ENCODE data around the gene VIPR2. TPM values are rescaled to one million over a fixed set of nuclear protein-coding genes. Genes with fewer than 3 reads are reported as not detected.
"Not testable (repeated sequence)": the region's sequence is repeated elsewhere in the genome, so short reads cannot be mapped to it uniquely, and the experiment has no call there.

Gene VIPR2, protein sequence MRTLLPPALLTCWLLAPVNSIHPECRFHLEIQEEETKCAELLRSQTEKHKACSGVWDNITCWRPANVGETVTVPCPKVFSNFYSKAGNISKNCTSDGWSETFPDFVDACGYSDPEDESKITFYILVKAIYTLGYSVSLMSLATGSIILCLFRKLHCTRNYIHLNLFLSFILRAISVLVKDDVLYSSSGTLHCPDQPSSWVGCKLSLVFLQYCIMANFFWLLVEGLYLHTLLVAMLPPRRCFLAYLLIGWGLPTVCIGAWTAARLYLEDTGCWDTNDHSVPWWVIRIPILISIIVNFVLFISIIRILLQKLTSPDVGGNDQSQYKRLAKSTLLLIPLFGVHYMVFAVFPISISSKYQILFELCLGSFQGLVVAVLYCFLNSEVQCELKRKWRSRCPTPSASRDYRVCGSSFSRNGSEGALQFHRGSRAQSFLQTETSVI
- polyA plus RNA-seq (ENCODE audit: insufficient read length in 10 of 10), result 10 to 100 TPM in 2 of 10 donors, 1 to 10 TPM in 8; 4.9 to 10.5 (median 8.6) TPM
- long read RNA-seq, donor 1, partial matches to known transcripts, result 0 of 1 reads
- long read RNA-seq, donor 1, other reads (novel, unspliced or antisense), result 0 of 1 reads
- long read RNA-seq, donor 2, result 0 reads
- long read RNA-seq, donor 3, result 0 reads
- long read RNA-seq, donor 4, result 0 reads
- long read RNA-seq, donor 5, partial matches to known transcripts, result 0 of 2 reads
- long read RNA-seq, donor 5, other reads (novel, unspliced or antisense), result 0 of 2 reads
- long read RNA-seq, donor 6, partial matches to known transcripts, result 0 of 2 reads
- long read RNA-seq, donor 6, other reads (novel, unspliced or antisense), result 0 of 2 reads
- long read RNA-seq, donor 7, partial matches to known transcripts, result 0 of 1 reads
- long read RNA-seq, donor 7, other reads (novel, unspliced or antisense), result 0 of 1 reads
- long read RNA-seq, donor 8, result 0 reads
- long read RNA-seq, donor 9, partial matches to known transcripts, result 0 of 1 reads
- long read RNA-seq, donor 9, other reads (novel, unspliced or antisense), result 0 of 1 reads

DNA sequence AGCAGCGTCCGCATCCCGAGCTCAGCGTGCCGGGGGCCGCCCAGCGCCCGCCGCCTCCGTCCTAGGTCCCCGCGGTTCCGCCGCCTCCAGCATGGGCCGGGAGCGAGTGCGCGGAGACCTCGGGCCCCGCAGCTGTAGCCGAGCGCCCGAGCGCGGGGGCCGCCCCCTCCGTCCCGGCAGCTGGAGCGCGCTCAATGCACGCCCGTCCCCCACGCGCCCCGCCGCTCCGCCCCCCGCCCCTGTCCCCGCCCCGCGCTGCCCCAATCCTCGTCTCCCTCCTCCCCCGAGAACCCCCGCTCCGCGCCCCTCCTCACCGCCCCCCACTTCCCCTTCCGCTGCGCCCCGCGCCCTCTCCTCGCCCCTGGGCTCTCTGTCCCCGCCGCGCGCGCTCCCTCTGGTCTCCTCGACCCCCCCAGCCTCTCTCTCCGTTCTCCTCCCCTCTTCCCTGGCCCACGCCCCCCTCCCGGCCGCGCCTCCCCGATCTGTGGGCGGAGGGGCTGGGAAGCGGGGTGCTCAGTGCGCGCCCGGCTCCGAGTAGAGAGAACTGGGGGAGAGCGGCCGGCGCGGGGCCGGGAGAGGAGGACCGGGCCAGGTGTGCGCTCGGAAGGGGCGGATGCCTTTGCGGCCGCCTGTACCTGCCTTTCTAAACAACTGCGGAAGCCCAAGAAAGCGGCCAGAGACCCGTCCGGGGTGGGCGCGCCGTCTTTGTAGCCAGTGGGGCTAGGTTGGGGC is at the start of gene VIPR2:
VIPR2 (minus strand) TSS at position 110 of the 732 bp plus-strand sequence; CDS start at position 14, 96 bp downstream.
- peak in 2 of 3 donors; percentile 48 to 81 for DNase-seq

DNA sequence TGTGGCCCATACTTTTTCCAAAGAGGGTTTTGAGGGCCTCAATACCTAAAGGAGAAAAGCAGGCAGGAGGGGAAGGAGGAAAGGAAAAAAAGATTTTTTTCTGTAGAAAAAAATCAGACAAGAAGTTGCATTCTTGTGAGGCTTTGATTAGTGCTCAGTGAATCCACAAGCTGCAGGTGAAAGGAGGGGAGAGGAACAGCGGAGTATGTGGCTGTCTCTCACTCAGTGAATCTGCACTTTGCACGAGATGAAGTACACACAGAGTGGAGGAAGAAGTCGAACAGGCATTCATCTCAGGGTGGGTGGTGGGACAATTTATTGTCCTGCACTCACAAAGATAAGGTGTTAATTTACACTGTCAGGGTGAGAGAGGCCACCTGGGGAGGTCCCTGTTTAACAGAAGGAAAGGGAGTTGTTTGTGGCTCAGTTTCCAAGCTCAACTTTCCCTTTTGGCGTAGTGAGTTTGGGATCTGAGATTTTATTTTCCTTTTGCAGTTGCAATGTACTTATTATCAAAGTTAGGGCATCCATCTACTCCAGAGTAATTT is 49.0 kb upstream of the VIPR2 start:
- no peak for DNase-seq

DNA sequence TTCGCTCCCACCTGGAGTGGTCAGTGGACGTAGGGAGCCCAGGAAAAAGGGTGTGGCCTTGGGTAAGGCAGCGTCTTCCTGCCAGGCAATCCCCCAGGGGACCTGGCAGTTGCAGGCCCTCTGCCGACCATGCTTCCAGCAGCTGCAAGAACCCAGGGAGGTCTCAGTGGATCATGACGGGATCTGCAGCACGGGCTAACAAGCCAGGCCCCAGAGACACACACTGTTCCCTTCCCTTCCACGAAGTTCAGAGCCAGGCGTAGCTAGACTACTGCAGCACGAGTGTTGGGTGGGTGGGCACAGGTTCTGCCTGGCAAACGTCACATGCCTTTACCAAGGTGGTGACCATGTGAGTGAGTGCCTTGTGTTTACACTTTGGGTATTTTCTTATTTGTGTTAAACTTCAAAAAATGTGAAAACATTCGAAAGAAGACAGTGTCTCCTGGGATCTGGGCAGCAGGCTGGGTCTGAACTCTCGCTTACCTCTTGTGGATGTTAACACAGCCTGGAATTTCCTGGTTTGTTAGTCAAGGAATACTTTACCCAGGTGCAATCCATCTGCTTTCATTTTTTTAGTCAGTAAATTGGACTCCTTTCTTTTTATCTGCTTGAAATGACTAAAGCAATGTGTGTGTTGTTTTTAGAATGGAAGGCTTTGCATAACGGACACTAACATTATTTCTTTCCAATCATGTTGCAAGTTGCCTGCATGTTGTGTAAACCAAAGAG is 48.2 kb upstream of the VIPR2 start:
- no peak for DNase-seq

DNA sequence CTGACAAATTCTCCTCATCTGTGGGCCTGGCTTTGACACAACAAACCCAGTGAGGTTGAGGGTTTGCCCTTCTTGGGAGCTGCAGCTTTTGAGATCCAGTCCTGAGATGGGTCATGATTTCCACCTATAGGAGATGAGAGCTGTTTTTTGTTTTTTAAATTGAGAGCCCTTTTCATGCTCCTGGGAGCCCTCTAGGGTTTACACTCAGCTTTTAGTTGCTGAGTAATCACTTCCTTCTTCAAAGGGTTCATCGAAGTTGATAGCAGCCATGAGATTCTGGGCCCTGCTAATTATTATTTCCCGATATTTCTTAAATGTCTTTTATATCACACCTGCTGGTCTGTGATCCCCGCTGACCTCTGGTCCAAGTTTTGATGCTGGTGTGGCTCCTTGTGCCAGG is 47.3 kb upstream of the VIPR2 start:
- DNase-seq, result no peak

DNA sequence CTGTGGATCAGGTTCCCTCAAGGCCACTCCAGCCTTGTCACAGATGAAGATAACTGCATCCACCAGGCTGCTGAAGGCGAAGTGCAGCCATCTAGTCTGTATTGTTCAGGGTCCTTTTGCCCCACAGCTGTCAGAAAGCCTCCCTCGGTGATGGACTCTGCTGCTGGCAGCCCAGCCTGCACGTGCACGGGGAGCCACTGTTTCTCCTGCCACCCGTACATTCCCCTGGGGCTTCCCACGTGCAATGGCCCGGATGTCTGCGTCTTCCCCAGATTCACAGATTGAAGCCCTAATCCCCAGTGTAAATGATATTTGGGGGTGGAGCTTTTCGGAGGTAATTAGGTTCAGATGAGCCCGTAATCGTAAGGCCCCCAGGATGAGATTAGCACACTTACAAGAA is 46.6 kb upstream of the VIPR2 start:
- DNase-seq, result no peak

DNA sequence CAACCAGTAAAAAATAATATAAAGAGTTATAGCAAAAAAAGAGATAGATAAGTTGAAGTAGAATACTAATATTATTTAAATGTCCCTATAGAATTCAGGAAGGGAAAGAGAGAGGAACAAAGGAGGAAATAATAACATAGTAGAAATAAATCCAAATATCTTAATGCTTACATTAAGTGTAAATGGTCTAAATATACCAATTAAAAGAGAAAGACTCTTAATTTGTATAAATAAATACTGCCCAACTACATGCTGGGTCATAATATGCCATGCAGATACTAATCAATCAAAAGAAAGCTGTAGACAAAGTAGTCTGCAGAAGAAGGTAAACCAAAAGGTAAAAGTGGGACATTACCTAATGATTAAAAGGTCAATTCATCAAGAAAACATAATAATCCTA is 43.3 kb upstream of the VIPR2 start:
- DNase-seq, result no peak

DNA sequence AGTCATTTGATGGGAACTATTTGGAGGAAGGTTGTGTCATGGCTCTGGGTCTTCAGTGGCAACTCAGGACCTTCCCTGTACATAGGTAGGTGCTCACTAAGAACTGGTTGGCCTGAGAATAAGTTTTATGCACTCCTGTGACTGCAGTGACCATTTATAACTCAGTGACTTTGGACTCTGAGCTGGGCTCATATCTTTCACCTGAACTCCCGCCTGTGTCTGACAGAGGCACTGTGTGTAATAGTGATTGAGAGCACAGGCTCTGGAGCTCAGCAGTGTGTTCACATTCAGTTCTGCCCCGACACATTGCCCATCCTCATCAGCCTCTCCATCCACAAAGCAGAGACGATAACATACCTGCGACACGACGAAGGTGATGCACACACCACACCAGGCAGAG is 34.6 kb upstream of the VIPR2 start:
- no peak for DNase-seq

DNA sequence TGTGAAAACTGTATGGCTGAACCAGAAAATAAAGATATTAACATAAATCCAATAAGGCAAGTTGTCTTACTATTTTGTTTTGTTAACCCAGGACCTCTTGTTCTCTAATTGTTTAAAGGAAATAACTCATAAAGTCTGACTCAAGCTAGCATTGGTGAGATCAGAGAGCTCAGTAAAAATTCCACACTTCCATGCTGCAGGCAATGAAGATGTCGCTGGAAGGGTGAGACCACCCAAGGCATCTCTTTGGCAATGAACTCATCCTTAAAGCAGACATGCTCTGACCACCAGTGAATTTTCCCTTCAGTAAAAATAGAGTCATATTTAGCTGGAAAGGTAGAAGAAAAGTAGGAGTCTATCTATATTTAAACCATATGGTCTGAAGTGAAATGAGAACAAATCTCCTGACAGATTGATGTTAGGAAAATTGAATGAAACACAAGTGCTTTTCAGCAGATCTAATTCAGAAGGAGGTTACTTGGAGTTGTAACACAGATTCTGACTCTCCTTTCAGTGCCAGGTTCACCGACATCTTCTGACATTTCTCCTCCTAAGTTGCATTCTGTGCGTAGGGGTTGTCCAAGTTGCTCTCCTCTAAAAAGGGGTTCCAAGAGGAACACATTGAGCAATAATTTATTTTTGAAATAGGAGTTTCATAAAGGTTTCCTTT is 32.8 kb upstream of the VIPR2 start:
- DNase-seq, result peak; percentile 51 to 79 (median 63)

DNA sequence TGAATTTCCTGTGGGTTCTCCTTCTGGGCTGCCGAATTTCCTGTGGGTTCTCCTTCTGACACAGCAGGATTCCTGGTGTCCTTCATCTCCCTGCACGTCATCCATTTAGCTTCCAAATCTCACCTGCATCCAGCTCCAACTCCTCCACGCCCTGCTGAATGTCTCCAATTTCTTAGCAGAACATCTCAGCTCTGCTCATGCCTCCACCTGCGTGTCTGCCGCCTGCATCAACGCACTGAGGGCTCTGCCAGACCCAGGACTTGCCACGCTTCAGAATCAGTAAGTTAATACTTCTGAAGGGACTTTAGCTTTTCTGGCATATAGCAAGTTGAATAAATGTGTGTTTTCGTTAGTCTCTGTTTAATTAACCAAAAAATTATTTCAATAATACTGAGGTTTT is 31.1 kb upstream of the VIPR2 start:
- no peak for DNase-seq

DNA sequence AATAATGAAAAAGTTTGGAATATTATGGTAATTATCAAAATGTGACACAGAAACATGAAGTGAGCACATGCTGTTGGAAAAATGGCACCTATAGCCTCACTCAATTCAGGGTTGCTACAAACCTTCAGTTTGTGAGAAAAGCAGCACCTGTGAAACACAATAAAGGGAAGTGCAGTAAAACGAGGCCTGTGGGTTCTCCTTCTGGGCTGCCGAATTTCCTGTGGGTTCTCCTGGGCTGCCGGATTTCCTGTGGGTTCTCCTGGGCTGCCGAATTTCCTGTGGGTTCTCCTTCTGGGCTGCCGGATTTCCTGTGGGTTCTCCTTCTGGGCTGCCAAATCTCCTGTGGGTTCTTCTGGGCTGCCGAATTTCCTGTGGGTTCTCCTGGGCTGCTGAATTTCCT is 30.4 kb upstream of the VIPR2 start:
- DNase-seq, result not testable (repeated sequence)

DNA sequence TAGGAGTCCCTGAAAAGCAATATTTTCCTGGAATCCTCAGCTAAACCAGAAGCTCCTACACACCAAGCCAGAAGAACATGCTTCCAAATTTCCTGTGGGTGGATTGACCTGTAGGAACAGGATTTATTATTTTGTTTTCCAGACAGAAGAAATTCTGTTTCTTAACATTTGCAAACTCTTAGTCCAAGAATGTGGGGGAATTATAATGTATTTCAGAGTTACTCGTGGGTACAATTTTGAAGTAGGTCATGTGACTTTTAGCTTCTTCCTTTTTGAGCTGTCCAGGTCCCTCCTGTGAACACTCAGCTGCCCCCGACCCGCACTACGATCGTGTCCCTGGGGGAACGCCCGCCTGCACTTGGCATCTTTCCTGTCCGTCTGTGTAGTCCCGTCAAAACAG is 27.7 kb upstream of the VIPR2 start:
- DNase-seq, result peak; percentile 35 to 79 (median 61)

DNA sequence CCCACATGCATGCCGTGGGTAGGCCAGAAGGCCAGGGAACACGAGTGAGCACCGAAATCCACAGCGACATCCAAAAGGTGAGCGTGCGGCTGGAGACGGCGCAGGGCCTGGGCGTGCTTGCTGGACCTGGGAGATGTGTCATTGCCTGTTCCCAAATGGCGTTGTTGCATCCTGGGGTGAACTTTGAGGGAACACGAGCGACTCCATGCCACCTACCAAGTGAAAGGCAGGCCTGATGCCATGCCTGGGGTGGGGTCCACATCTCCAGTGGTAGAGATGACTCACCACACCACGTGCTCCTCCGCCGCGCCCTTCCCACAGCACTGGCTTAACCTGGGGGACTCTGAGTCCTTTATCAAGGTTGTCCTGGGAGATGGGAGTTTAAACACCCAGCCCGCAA is 24.7 kb upstream of the VIPR2 start:
- no peak for DNase-seq

DNA sequence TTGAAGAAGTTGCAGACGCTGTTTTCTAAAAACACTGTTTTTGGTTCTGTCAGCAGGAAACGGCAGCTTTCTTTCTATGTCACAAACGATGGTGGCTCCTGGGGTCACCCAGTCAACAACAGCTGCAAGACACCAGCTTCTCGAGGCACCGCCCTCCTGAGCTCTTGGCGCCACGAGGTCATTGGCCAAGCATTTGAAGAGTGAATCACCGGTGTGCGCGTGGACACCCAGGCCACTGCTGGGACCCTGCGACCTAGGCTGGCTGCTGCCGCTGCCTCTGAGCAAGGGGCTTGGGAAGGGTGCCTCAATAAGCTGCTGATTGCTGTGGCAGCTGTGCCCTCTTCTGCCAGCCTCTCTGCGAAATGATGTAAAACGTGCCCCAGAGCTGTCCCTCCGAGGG is 22.5 kb upstream of the VIPR2 start:
- no peak for DNase-seq

DNA sequence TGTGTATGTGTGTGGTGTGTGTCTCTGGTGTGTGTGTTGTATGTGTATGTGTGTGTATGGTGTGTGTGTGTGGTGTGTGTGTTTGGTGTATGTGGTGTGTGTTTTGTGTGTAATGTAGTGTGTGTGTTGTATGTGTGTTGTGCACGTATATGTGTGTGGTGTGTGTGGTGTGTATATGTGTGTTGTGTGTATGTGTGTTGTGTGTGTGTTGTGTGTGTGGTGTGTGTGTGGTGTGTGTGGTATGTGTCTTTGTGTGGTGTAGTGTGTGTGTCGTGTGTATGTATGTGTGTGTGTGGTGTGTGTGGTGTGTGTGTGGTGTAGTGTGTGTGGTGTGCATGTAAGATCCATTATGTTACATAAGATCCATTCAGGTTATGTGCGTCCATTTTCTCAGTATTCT is 21.9 kb upstream of the VIPR2 start:
- no peak for DNase-seq

DNA sequence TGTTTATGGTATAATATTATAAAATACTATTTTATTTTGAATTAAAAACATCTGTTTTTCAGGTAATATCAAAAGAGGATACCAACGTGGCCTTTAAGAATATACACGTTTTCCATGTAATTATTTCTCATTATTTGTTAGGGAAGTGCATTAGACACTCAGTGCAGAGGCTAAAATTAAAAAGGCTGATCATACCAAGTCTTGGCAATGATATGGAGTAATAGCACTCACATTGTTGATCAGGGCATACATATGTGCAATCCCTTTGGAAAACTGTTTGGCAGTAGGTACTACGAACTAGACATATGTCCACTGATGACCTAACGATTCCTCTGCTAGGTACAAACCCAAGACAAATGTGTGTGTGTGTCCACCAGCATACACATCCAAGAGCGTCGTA is 20.7 kb upstream of the VIPR2 start:
- DNase-seq, result no peak

DNA sequence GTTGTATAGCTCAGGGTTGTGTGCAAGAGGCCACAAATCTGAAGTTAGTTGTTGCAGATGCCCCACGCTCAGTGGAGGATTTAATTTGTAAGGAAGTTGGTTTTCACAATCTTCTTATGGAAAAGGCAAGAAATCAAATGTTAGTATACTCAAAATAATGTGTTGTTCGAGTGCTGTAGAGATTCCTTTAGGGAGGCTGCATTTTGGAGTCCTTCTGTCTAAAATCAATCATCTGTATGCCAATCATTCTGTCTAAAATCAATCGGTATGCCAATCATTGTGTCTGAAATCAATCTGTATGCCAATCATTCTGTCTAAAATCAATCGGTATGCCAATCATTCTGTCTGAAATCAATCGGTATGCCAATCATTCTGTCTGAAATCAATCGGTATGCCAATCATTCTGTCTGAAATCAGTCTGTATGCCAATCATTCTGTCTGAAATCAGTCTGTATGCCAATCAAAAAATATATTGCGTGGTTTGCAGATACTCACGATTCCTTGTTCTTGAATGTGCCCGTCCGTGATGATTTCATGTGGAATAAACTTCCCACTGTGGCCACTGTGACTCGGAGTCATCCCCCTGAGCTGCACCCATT is 19.1 kb upstream of the VIPR2 start:
- DNase-seq, result not testable (repeated sequence)

DNA sequence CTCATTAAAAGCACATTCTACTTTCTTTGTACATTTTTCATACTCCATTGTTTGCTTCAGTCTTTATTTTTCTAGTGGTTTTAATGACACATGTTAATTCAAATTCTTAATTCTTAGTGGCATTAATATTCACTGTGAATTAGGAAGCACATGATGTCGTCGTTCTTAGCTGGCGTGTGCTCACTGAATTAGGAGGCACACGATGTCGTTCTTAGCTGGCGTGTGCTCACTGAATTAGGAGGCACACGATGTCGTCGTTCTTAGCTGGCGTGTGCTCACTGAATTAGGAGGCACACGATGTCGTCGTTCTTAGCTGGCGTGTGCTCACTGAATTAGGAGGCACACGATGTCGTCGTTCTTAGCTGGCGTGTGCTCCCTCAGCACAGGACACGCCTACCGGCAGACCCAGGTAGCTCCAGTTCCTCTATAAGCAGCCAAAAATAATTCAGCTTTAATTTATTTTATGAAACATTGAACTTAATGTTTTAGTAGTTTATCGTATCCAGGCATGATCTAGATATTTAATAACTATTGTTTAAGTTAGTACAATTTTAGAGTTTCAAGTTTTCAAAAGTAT is 17.5 kb upstream of the VIPR2 start:
- not testable (repeated sequence) for DNase-seq

DNA sequence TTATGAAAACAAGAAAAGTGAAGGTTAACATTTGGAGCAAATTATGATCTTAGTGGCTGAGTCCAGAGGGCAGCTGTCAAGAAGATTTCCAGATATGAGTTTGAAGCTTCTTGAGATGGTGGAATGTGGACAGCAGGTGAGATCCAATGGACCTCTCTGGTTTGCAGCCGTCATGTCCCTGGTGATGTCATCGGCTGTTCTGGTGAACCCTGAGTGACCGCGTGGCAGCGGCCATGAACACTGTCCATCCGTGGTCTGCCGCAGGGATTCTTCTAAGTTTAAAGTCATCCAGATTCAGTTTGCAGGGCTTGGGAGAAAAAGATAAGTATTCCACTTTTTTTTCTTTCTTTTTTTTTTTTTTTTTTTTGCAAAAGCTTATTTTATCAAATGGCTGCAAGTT is 15.8 kb upstream of the VIPR2 start:
- DNase-seq, result no peak

DNA sequence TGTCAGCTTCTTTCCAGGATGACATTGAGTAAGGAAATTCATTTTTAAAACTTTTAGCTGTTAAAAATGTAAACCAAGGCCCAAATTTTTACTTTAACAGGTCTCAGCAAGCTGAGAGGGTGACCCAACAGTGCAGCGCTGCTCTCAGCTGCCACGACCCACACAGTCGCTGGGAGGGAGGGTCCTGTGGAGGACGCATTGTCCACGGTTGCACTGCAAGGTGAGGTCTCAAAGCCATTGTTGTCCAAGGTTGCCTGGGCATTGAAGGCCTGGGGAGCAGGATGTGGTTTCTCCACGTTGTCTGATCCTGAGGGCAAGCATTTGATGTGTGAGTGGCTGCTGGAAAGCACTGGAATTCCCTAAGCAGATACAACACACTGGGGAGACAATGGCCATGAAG is 15.1 kb upstream of the VIPR2 start:
- DNase-seq, result no peak
